ENCODE measurements around the gene TNFRSF4. TPM values are rescaled to one million over a fixed set of nuclear protein-coding genes. Genes with fewer than 3 reads are reported as not detected.
A peak's percentile ranks its signal among the peaks of the same experiment; 100 is the strongest.

Gene TNFRSF4
- total RNA-seq, 1 experiment from 2014 or later, result 0.37 TPM

- TF ChIP-seq ZFX (IDR thresholded peaks at IDR 0.05), result no peak
- TF ChIP-seq, protein P1, sequence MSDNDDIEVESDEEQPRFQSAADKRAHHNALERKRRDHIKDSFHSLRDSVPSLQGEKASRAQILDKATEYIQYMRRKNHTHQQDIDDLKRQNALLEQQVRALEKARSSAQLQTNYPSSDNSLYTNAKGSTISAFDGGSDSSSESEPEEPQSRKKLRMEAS (IDR thresholded peaks at IDR 0.05), result no peak
- TF ChIP-seq REST (IDR thresholded peaks at IDR 0.05; ENCODE audit: low read depth), result no peak
- TF ChIP-seq POLR2AphosphoS5 (IDR thresholded peaks at IDR 0.05; ENCODE audit: low read depth, low read length), result no peak
- TF ChIP-seq SIN3A (IDR thresholded peaks at IDR 0.05; ENCODE audit: low read depth), result no peak
- TF ChIP-seq JUND (IDR thresholded peaks at IDR 0.05), result no peak
- TF ChIP-seq EZH2phosphoT487 (IDR thresholded peaks at IDR 0.05; ENCODE audit: borderline replicate concordance), result no peak
- TF ChIP-seq CEBPB (IDR thresholded peaks at IDR 0.05; ENCODE audit: low read depth), result no peak
- TF ChIP-seq TCF7L2 (IDR thresholded peaks at IDR 0.05; ENCODE audit: borderline replicate concordance, extremely low read depth, insufficient read depth, insufficient read length), result no peak
- TF ChIP-seq POLR2A (IDR thresholded peaks at IDR 0.05; ENCODE audit: borderline replicate concordance, extremely low read depth, insufficient read depth, insufficient read length), result no peak
- TF ChIP-seq ATF3 (IDR thresholded peaks at IDR 0.05), result no peak
- TF ChIP-seq SRF (IDR thresholded peaks at IDR 0.05; ENCODE audit: low read depth), result no peak
- TF ChIP-seq ZBTB33 (IDR thresholded peaks at IDR 0.05; ENCODE audit: extremely low read depth, insufficient replicate concordance, low read length), result no peak
- TF ChIP-seq EZH2 (IDR thresholded peaks at IDR 0.05), result no peak
- TF ChIP-seq, protein P2, sequence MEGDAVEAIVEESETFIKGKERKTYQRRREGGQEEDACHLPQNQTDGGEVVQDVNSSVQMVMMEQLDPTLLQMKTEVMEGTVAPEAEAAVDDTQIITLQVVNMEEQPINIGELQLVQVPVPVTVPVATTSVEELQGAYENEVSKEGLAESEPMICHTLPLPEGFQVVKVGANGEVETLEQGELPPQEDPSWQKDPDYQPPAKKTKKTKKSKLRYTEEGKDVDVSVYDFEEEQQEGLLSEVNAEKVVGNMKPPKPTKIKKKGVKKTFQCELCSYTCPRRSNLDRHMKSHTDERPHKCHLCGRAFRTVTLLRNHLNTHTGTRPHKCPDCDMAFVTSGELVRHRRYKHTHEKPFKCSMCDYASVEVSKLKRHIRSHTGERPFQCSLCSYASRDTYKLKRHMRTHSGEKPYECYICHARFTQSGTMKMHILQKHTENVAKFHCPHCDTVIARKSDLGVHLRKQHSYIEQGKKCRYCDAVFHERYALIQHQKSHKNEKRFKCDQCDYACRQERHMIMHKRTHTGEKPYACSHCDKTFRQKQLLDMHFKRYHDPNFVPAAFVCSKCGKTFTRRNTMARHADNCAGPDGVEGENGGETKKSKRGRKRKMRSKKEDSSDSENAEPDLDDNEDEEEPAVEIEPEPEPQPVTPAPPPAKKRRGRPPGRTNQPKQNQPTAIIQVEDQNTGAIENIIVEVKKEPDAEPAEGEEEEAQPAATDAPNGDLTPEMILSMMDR (IDR thresholded peaks at IDR 0.05 in 2 of 3, conservative IDR thresholded peaks at IDR 0.05 in 1 of 3; ENCODE audit: borderline replicate concordance in 1 of 3, insufficient read depth in 1 of 3, low read depth in 2 of 3, low read length in 2 of 3), result no peak
- TF ChIP-seq EGR1 (IDR thresholded peaks at IDR 0.05; ENCODE audit: low read depth), result no peak
- no peak for TF ChIP-seq CBX3 (IDR thresholded peaks at IDR 0.05; ENCODE audit: low read depth)
- no peak for TF ChIP-seq YY1 (IDR thresholded peaks at IDR 0.05; ENCODE audit: extremely low read depth, insufficient replicate concordance, low read depth, low read length)
- no TSS peak for BruUV-seq (replicated peaks)
- Histone ChIP-seq H3K9me2 (ENCODE audit: insufficient read depth) (no peaks in the 10 kb centered on the region), H3K36me3 (ENCODE audit: control insufficient read depth in 1 of 2, insufficient read depth in 2 of 2, low read length in 2 of 2) (no peaks in the 10 kb centered on the region), H3K9ac (ENCODE audit: low read length) (no peak overlapping the region), H3K79me2 (ENCODE audit: insufficient read depth, low read length) (peaks cover 16% of the 10 kb centered on the region; the same call in 1 of the 2 replicates), H3K27me3 (ENCODE audit: insufficient read depth, low read length) (no peaks in the 10 kb centered on the region), H3K4me1 (ENCODE audit: control insufficient read depth in 1 of 2, insufficient read depth in 2 of 2, low read length in 2 of 2) (peaks cover 9 to 23% of the 10 kb centered on the region in 2 experiments; a peak in 3 of 4 replicates), H3K4me3 (replicated peaks in 1 of 2; ENCODE audit: low read depth in 1 of 2, low read length in 2 of 2) (no peak overlapping the region), H3K4me2 (ENCODE audit: low read length) (peak overlapping the region; percentile 46), H2AFZ (ENCODE audit: low read depth, low read length, poor library complexity, severe bottlenecking) (no peak overlapping the region), H3K9me3 (ENCODE audit: control insufficient read depth in 1 of 2, insufficient read depth in 1 of 2, low read depth in 1 of 2, low read length in 2 of 2) (no peaks in the 10 kb centered on the region), H4K20me1 (ENCODE audit: insufficient read depth) (no peaks in the 10 kb centered on the region), H3K27ac (ENCODE audit: low read depth, low read length) (peak overlapping the region; percentile 8; the same call in 1 of the 2 replicates)
- ChIA-PET CTCF (no interaction called here), RAD21 (ENCODE audit: low non-redundant PET in 1 of 2, low total read pairs in 2 of 2, uncharacterized antibody in 2 of 2, unreplicated experiment in 2 of 2) (no interaction called here), POLR2A (no interaction called here)
- ATAC-seq (peak; percentile 56), DNase-seq (ENCODE audit: low read depth, low spot score) (peak; percentile 38)
- intact Hi-C loops (cut with micrococcal nuclease), result no loop called here
These were observed 24.1 kb upstream of the TNFRSF4 start for GRCh38 chr1:1237874-1238701.

All from HCT116 (cell line).